ENCODE results near the gene ERC2.

The ERC2 gene

GRCh38 chr3:55807210-55807609, 661.1 kb downstream of the ERC2 start:
- no peak for ATAC-seq

GRCh38 chr3:55805169-55805568, 663.1 kb downstream of the ERC2 start:
- TF ChIP-seq, protein P1, sequence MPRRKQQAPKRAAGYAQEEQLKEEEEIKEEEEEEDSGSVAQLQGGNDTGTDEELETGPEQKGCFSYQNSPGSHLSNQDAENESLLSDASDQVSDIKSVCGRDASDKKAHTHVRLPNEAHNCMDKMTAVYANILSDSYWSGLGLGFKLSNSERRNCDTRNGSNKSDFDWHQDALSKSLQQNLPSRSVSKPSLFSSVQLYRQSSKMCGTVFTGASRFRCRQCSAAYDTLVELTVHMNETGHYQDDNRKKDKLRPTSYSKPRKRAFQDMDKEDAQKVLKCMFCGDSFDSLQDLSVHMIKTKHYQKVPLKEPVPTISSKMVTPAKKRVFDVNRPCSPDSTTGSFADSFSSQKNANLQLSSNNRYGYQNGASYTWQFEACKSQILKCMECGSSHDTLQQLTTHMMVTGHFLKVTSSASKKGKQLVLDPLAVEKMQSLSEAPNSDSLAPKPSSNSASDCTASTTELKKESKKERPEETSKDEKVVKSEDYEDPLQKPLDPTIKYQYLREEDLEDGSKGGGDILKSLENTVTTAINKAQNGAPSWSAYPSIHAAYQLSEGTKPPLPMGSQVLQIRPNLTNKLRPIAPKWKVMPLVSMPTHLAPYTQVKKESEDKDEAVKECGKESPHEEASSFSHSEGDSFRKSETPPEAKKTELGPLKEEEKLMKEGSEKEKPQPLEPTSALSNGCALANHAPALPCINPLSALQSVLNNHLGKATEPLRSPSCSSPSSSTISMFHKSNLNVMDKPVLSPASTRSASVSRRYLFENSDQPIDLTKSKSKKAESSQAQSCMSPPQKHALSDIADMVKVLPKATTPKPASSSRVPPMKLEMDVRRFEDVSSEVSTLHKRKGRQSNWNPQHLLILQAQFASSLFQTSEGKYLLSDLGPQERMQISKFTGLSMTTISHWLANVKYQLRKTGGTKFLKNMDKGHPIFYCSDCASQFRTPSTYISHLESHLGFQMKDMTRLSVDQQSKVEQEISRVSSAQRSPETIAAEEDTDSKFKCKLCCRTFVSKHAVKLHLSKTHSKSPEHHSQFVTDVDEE (CRISPR knock-in tag; IDR thresholded peaks at IDR 0.05) = 0 out of 2 replicates have a peak, but pooled peaks have one; percentile 58
- TF ChIP-seq ISL1 (CRISPR knock-in tag; IDR thresholded peaks at IDR 0.05) = peak; percentile 63
- TF ChIP-seq PPARA (CRISPR knock-in tag; IDR thresholded peaks at IDR 0.05; ENCODE audit: borderline replicate concordance) = no peak
- TF ChIP-seq TCF4 (CRISPR knock-in tag; IDR thresholded peaks at IDR 0.05; ENCODE audit: borderline replicate concordance) = peak; percentile 86
- no peak for TF ChIP-seq CREB5 (CRISPR knock-in tag; IDR thresholded peaks at IDR 0.05; ENCODE audit: low read depth)
- peak; percentile 79 for TF ChIP-seq ZNF70 (CRISPR knock-in tag; IDR thresholded peaks at IDR 0.05)
- ATAC-seq = peak; percentile 76

More at GRCh38 chr3:55807210-55807609, 661.1 kb downstream of the ERC2 start:
- TF ChIP-seq ZFP3 (CRISPR knock-in tag; IDR thresholded peaks at IDR 0.05) (no peak), TCF4 (CRISPR knock-in tag; IDR thresholded peaks at IDR 0.05; ENCODE audit: borderline replicate concordance) (no peak), ARNTL (CRISPR knock-in tag; IDR thresholded peaks at IDR 0.05; ENCODE audit: borderline replicate concordance, low read depth) (no peak), RARB (CRISPR knock-in tag; IDR thresholded peaks at IDR 0.05) (no peak), ZNF8 (CRISPR knock-in tag; IDR thresholded peaks at IDR 0.05) (no peak), ZNF70 (CRISPR knock-in tag; IDR thresholded peaks at IDR 0.05) (no peak)
- TF ChIP-seq, protein P1 (CRISPR knock-in tag; IDR thresholded peaks at IDR 0.05) = no peak
- TF ChIP-seq, protein P2, sequence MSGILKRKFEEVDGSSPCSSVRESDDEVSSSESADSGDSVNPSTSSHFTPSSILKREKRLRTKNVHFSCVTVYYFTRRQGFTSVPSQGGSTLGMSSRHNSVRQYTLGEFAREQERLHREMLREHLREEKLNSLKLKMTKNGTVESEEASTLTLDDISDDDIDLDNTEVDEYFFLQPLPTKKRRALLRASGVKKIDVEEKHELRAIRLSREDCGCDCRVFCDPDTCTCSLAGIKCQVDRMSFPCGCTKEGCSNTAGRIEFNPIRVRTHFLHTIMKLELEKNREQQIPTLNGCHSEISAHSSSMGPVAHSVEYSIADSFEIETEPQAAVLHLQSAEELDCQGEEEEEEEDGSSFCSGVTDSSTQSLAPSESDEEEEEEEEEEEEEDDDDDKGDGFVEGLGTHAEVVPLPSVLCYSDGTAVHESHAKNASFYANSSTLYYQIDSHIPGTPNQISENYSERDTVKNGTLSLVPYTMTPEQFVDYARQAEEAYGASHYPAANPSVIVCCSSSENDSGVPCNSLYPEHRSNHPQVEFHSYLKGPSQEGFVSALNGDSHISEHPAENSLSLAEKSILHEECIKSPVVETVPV (CRISPR knock-in tag; IDR thresholded peaks at IDR 0.05) = no peak

- TF ChIP-seq BACH2 (CRISPR knock-in tag; IDR thresholded peaks at IDR 0.05; ENCODE audit: borderline replicate concordance) = no peak
- TF ChIP-seq ARNTL (CRISPR knock-in tag; IDR thresholded peaks at IDR 0.05; ENCODE audit: borderline replicate concordance, low read depth) = no peak
- TF ChIP-seq RARB (CRISPR knock-in tag; IDR thresholded peaks at IDR 0.05) = no peak
- no peak for TF ChIP-seq ZNF70 (CRISPR knock-in tag; IDR thresholded peaks at IDR 0.05)
- TF ChIP-seq, protein P2 (CRISPR knock-in tag; IDR thresholded peaks at IDR 0.05) = no peak
- TF ChIP-seq PPARA (CRISPR knock-in tag; IDR thresholded peaks at IDR 0.05; ENCODE audit: borderline replicate concordance) = no peak
- no peak for TF ChIP-seq GLIS3 (CRISPR knock-in tag; IDR thresholded peaks at IDR 0.05)
- ATAC-seq = peak; percentile 63; the same call in 2 of the 3 replicates
Observed at GRCh38 chr3:55804170-55805095, 663.8 kb downstream of the ERC2 start.

- no peak for ATAC-seq
- TF ChIP-seq CREB5 (CRISPR knock-in tag; IDR thresholded peaks at IDR 0.05; ENCODE audit: low read depth) = no peak
- no peak for TF ChIP-seq ZNF565 (CRISPR knock-in tag; conservative IDR thresholded peaks at IDR 0.05; ENCODE audit: low read depth)
- TF ChIP-seq PPARA (CRISPR knock-in tag; IDR thresholded peaks at IDR 0.05; ENCODE audit: borderline replicate concordance) = no peak
- no peak for TF ChIP-seq ZFP30 (CRISPR knock-in tag; IDR thresholded peaks at IDR 0.05)
- TF ChIP-seq, protein P2 (CRISPR knock-in tag; IDR thresholded peaks at IDR 0.05) = no peak
- no peak for TF ChIP-seq ZNF8 (CRISPR knock-in tag; IDR thresholded peaks at IDR 0.05)
- no peak for TF ChIP-seq ISL1 (CRISPR knock-in tag; IDR thresholded peaks at IDR 0.05)
- no peak for TF ChIP-seq POU6F1 (CRISPR knock-in tag; IDR thresholded peaks at IDR 0.05; ENCODE audit: borderline replicate concordance, low read depth)
Observed at GRCh38 chr3:55802816-55803215, 665.5 kb downstream of the ERC2 start.

Measured in SK-N-SH treated with all-trans-retinoic acid at 6 μM for 48 hours (cell line).